Measurements from ENCODE around the gene GNB5. TPM values are rescaled to one million over a fixed set of nuclear protein-coding genes. Genes with fewer than 3 reads are reported as not detected.
"Not testable (repeated sequence)": the region's sequence is repeated elsewhere in the genome, so short reads cannot be mapped to it uniquely, and the experiment has no call there.

GNB5 gene
- total RNA-seq, 1 donor from 2014 or later: 64.2 TPM

DNA sequence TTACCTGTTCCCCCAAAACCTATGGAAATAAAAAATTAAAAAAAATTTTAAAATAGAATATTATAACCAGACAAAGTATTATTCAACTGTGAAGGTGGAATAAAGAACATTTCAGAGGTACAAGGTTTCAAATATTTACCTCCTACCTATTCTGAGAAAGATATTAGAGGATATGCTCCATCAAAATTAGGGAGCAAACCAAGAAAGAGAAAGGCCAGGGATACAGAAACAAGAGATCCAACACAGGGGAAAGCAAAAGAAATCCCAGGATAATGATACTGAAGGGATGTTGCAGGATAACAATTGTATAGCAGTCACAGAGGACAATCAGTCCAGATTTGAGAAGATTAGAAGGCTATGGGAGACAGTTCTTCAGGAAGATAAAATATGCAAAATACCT, 101.0 kb downstream of the GNB5 start:
- Mint-ChIP-seq H3K27me3 (no peaks in the 10 kb centered on the region), H3K4me1 (no peaks in the 10 kb centered on the region), H3K27ac (no peak overlapping the region), H3K36me3 (ENCODE audit: low read depth) (no peaks in the 10 kb centered on the region), H3K4me3 (no peak overlapping the region), H3K9me3 (peaks cover 12% of the 10 kb centered on the region)
- intact Hi-C loops (cut with micrococcal nuclease): no loop called here
- no peak for ATAC-seq (ENCODE audit: low read depth)
- CTCF ChIA-PET: interaction anchor here (1.0 kb wide), 1 partner anchor 12 kb away, joined by 3 read pairs; no protein-coding TSS in a partner anchor
- POLR2A ChIA-PET: no interaction called here
- DNase-seq: no peak
- TF ChIP-seq, protein P1, sequence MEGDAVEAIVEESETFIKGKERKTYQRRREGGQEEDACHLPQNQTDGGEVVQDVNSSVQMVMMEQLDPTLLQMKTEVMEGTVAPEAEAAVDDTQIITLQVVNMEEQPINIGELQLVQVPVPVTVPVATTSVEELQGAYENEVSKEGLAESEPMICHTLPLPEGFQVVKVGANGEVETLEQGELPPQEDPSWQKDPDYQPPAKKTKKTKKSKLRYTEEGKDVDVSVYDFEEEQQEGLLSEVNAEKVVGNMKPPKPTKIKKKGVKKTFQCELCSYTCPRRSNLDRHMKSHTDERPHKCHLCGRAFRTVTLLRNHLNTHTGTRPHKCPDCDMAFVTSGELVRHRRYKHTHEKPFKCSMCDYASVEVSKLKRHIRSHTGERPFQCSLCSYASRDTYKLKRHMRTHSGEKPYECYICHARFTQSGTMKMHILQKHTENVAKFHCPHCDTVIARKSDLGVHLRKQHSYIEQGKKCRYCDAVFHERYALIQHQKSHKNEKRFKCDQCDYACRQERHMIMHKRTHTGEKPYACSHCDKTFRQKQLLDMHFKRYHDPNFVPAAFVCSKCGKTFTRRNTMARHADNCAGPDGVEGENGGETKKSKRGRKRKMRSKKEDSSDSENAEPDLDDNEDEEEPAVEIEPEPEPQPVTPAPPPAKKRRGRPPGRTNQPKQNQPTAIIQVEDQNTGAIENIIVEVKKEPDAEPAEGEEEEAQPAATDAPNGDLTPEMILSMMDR (IDR thresholded peaks at IDR 0.05): no peak

DNA sequence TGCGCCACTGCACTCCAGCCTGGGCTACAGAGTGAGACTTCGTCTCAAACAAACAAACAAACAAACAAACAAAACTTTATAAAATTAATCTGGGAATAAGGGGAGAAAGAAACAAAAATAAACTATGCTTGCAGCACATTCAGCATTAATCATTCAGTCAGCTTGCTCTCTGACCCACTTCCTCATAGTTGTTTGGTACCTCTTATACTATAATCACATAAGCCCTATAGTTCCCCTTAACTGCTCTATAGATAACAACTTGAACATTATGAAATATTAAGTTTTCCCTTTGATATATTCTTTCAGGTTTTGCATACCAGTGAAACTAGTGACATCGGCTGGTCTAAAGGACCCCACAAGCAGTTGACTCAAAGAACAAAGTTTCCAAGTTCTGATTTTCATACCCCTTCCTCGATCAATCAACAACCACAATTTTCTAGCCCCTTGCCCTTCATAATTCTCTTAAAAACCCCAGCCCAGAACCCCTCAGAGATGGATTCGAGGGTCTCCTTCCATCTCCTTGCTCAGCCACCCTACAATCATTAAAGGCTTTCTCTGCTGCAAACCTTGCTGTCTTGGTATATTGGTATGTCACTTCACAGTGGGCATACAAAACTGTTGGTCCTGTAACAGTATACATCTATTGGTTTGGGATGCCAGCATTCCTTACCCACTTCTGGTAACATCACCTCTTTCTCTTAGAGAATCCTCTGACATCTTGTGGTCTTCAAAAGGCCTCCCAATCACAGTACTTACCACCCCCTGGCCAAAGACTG, 105.0 kb downstream of the GNB5 start:
- intact Hi-C loops (cut with micrococcal nuclease): no loop called here
- ATAC-seq (ENCODE audit: low read depth): no peak
- no peak for DNase-seq
- TF ChIP-seq, protein P1 (IDR thresholded peaks at IDR 0.05): no peak
- Mint-ChIP-seq H3K36me3 (ENCODE audit: low read depth) (no peaks in the 10 kb centered on the region), H3K4me1 (peaks cover 19% of the 10 kb centered on the region), H3K27ac (no peak overlapping the region), H3K27me3 (no peaks in the 10 kb centered on the region), H3K4me3 (no peak overlapping the region), H3K9me3 (peaks cover 12% of the 10 kb centered on the region)
- ChIA-PET POLR2A (no interaction called here), CTCF (no interaction called here)

GRCh38 chr15:52085299-52085698, 105.9 kb downstream of the GNB5 start:
- Mint-ChIP-seq H3K27ac (no peak overlapping the region), H3K27me3 (no peaks in the 10 kb centered on the region), H3K4me3 (no peak overlapping the region), H3K4me1 (peaks cover 19% of the 10 kb centered on the region), H3K36me3 (ENCODE audit: low read depth) (no peaks in the 10 kb centered on the region), H3K9me3 (peaks cover 8% of the 10 kb centered on the region)
- intact Hi-C loops (cut with micrococcal nuclease): no loop called here
- ATAC-seq (ENCODE audit: low read depth) (no peak), DNase-seq (no peak)
- POLR2A ChIA-PET: no interaction called here
- TF ChIP-seq, protein P1 (IDR thresholded peaks at IDR 0.05): no peak
- CTCF ChIA-PET: no interaction called here

GRCh38 chr15:52083603-52084002, 107.6 kb downstream of the GNB5 start:
- H3K36me3 Mint-ChIP-seq (ENCODE audit: low read depth): no peaks in the 10 kb centered on the region
- H3K9me3 Mint-ChIP-seq: no peaks in the 10 kb centered on the region
- intact Hi-C loops (cut with micrococcal nuclease): no loop called here
- no peaks in the 10 kb centered on the region for H3K27me3 Mint-ChIP-seq
- peaks cover 23% of the 10 kb centered on the region for H3K4me1 Mint-ChIP-seq
- ChIA-PET POLR2A (no interaction called here), CTCF (interaction anchor here (1.1 kb wide), 1 partner anchor 125 kb away, joined by 3 read pairs; no protein-coding TSS in a partner anchor)
- ATAC-seq (ENCODE audit: low read depth): no peak
- TF ChIP-seq, protein P1 (IDR thresholded peaks at IDR 0.05): no peak
- no peak for DNase-seq
- H3K27ac Mint-ChIP-seq: no peak overlapping the region
- H3K4me3 Mint-ChIP-seq: no peak overlapping the region

DNA sequence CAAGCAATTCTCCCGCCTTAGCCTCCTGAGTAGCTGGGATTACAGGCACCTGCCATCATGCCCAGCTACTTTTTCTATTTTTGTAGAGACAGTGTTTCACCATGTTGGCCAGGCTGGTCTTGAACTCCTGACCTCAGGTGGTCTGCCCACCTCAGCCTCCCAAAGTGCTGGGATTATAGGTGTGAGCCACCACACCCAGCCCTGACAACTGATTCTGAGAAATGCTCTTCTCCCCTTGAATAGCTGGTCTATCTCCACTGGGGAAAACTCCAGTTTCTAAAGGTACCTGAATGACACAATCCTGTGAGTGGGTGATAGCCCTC, 108.2 kb downstream of the GNB5 start:
- CTCF ChIA-PET: interaction anchor here (0.9 to 1.1 kb wide), 2 partner anchors 56 to 125 kb away, joined by 3 to 4 read pairs; no protein-coding TSS in a partner anchor
- ATAC-seq (ENCODE audit: low read depth); H3K4me3 Mint-ChIP-seq; H3K9me3 Mint-ChIP-seq; H3K27ac Mint-ChIP-seq; POLR2A ChIA-PET; intact Hi-C loops (cut with micrococcal nuclease); DNase-seq; H3K27me3 Mint-ChIP-seq; H3K36me3 Mint-ChIP-seq (ENCODE audit: low read depth): not testable (repeated sequence)
- H3K4me1 Mint-ChIP-seq: peaks cover 23% of the 10 kb centered on the region
